ENCODE results near the gene ALG10B. TPM values are rescaled to one million over a fixed set of nuclear protein-coding genes. Genes with fewer than 3 reads are reported as not detected.
"Not testable (repeated sequence)": the region's sequence is repeated elsewhere in the genome, so short reads cannot be mapped to it uniquely, and the experiment has no call there.

Gene ALG10B
- total RNA-seq, 4 donors from 2014 or later = 11.6 to 66.6 (median 21.9) TPM

GRCh38 chr12:38350342-38351174, 34.0 kb downstream of the ALG10B start:
- Histone ChIP-seq H3K9me3 (no peaks in the 10 kb centered on the region), H3K4me3 (no peak overlapping the region), H3K27ac (no peak overlapping the region), H3K4me1 (no peaks in the 10 kb centered on the region), H3K27me3 (no peaks in the 10 kb centered on the region), H3K36me3 (no peaks in the 10 kb centered on the region)
- TF ChIP-seq POLR2A (IDR thresholded peaks at IDR 0.05) (no peak), CTCF (IDR thresholded peaks at IDR 0.05) (no peak)
- DNase-seq = no peak
- intact Hi-C loops (cut with DNase I; ENCODE audit: low total_unique reads) = no loop called here

- H3K36me3 ChIP-seq; H3K4me3 ChIP-seq; H3K4me1 ChIP-seq; H3K27me3 ChIP-seq; H3K9me3 ChIP-seq; DNase-seq; intact Hi-C loops (cut with DNase I; ENCODE audit: low total_unique reads); H3K27ac ChIP-seq: not testable (repeated sequence)
Measured at GRCh38 chr12:38351175-38351508, 34.6 kb downstream of the ALG10B start.

GRCh38 chr12:38367506-38367905, 50.9 kb downstream of the ALG10B start:
- TF ChIP-seq POLR2A (IDR thresholded peaks at IDR 0.05) (no peak), CTCF (IDR thresholded peaks at IDR 0.05) (no peak)
- Histone ChIP-seq H3K27me3 (no peaks in the 10 kb centered on the region), H3K9me3 (no peaks in the 10 kb centered on the region), H3K36me3 (no peaks in the 10 kb centered on the region), H3K27ac (no peak overlapping the region), H3K4me1 (no peaks in the 10 kb centered on the region), H3K4me3 (no peak overlapping the region)
- intact Hi-C loops (cut with DNase I; ENCODE audit: low total_unique reads) = no loop called here
- no peak for DNase-seq

- Histone ChIP-seq H3K36me3 (no peaks in the 10 kb centered on the region), H3K27me3 (no peaks in the 10 kb centered on the region), H3K4me1 (no peaks in the 10 kb centered on the region), H3K4me3 (no peak overlapping the region), H3K9me3 (no peaks in the 10 kb centered on the region), H3K27ac (no peak overlapping the region)
- intact Hi-C loops (cut with DNase I; ENCODE audit: low total_unique reads) = no loop called here
- DNase-seq = no peak
- TF ChIP-seq POLR2A (IDR thresholded peaks at IDR 0.05) (no peak), CTCF (IDR thresholded peaks at IDR 0.05) (no peak)
Measured at GRCh38 chr12:38370311-38370710, 53.7 kb downstream of the ALG10B start.

- no peaks in the 10 kb centered on the region for H3K27me3 ChIP-seq
- H3K36me3 ChIP-seq = no peaks in the 10 kb centered on the region
- H3K9me3 ChIP-seq = no peaks in the 10 kb centered on the region
- intact Hi-C loops (cut with DNase I; ENCODE audit: low total_unique reads) = no loop called here
- H3K4me1 ChIP-seq = no peaks in the 10 kb centered on the region
- no peak for DNase-seq
- H3K27ac ChIP-seq = no peak overlapping the region
- TF ChIP-seq CTCF (IDR thresholded peaks at IDR 0.05) = no peak
- TF ChIP-seq POLR2A (IDR thresholded peaks at IDR 0.05) = no peak
- no peak overlapping the region for H3K4me3 ChIP-seq
Measured at GRCh38 chr12:38373784-38374183, 57.2 kb downstream of the ALG10B start.

Data from uterus (tissue), 4 donors.